HepG2 (cell line): Measurements from ENCODE around the gene IL16.

ENCODE experiments used
- POLR2AphosphoS5 ChIP-seq: IDR thresholded peaks from 2 replicates; pipeline ENCODE4 v1.6.1; 2012; ENCODE audit warnings: low read depth, low read length
- ZNF512 ChIP-seq: sonication (generic); formaldehyde crosslinking; IDR thresholded peaks from 2 replicates; pipeline ENCODE4 v1.4.0; 2020; ENCODE audit warnings: mild to moderate bottlenecking, missing genetic modification reagents

- TF ChIP-seq POLR2AphosphoS5 (no peak), ZNF512 (CRISPR knock-in tag) (no peak)
Measured at GRCh38 chr15:81223346-81223971, 26.8 kb downstream of the IL16 start.
